ENCODE data around the gene PHAF1. TPM values are rescaled to one million over a fixed set of nuclear protein-coding genes. Genes with fewer than 3 reads are reported as not detected.

Gene PHAF1
- polyA plus RNA-seq, 4 donors: 5.9 to 13.6 (median 8.7) TPM

GRCh38 chr16:67151431-67152097 lies 41.8 kb downstream of the PHAF1 start:
- WGBS, 3 donors: 39 to 58% (median 55%) methylated on average over 8 of the region's 8 CpGs
- DNase-seq (no peak), FAIRE-seq (no peak)
- H3K4me3 ChIP-seq (ENCODE audit: low read depth in 1 of 3, low read length in 3 of 3): peak overlapping the region in 1 of 3 donors; percentile 43
- no peaks in the 10 kb centered on the region for H3K9me3 ChIP-seq (ENCODE audit: control insufficient read depth in 2 of 2, insufficient read depth in 1 of 2, low read depth in 1 of 2, low read length in 1 of 2)
- H3K27me3 ChIP-seq (ENCODE audit: control insufficient read depth in 3 of 3, insufficient read depth in 3 of 3, low read length in 3 of 3): peaks cover 0 to 69% (median 0%) of the 10 kb centered on the region in 3 donors
- peaks cover 0 to 31% (median 0%) of the 10 kb centered on the region in 3 donors for H3K4me1 ChIP-seq (ENCODE audit: control insufficient read depth in 3 of 3, insufficient read depth in 2 of 3, low read depth in 1 of 3, low read length in 2 of 3)
- H3K36me3 ChIP-seq (ENCODE audit: control insufficient read depth in 3 of 3, insufficient read depth in 2 of 3, low read depth in 1 of 3, low read length in 3 of 3): peaks cover 0 to 31% (median 5%) of the 10 kb centered on the region in 3 donors
- H3K27ac ChIP-seq (ENCODE audit: low read depth in 1 of 3, low read length in 2 of 3): peak overlapping the region in 2 of 3 donors; percentile 73 to 77

- FAIRE-seq (no peak), DNase-seq (no peak)
- Histone ChIP-seq H3K4me1 (ENCODE audit: control insufficient read depth in 3 of 3, insufficient read depth in 2 of 3, low read depth in 1 of 3, low read length in 2 of 3) (peaks cover 0 to 40% (median 3%) of the 10 kb centered on the region in 3 donors), H3K27ac (ENCODE audit: low read depth in 1 of 3, low read length in 2 of 3) (no peak overlapping the region), H3K36me3 (ENCODE audit: control insufficient read depth in 3 of 3, insufficient read depth in 2 of 3, low read depth in 1 of 3, low read length in 3 of 3) (peaks cover 0 to 3% (median 0%) of the 10 kb centered on the region in 3 donors), H3K4me3 (ENCODE audit: low read depth in 1 of 3, low read length in 3 of 3) (peak overlapping the region in 1 of 3 donors; percentile 4), H3K27me3 (ENCODE audit: control insufficient read depth in 3 of 3, insufficient read depth in 3 of 3, low read length in 3 of 3) (peaks cover 0 to 73% (median 0%) of the 10 kb centered on the region in 3 donors), H3K9me3 (ENCODE audit: control insufficient read depth in 2 of 2, insufficient read depth in 1 of 2, low read depth in 1 of 2, low read length in 1 of 2) (no peaks in the 10 kb centered on the region)
- WGBS, 3 donors: 34 to 58% (median 44%) methylated on average over 53 to 61 of the region's 61 CpGs
Measured at GRCh38 chr16:67154578-67155294, 45.0 kb downstream of the PHAF1 start.

- 10 to 12% (median 11%) methylated on average over 54 to 74 of the region's 74 CpGs for WGBS, 3 donors
- H3K27me3 ChIP-seq (ENCODE audit: control insufficient read depth in 3 of 3, insufficient read depth in 3 of 3, low read length in 3 of 3): peaks cover 0 to 70% (median 0%) of the 10 kb centered on the region in 3 donors
- peak; percentile 63 to 89 for DNase-seq
- H3K27ac ChIP-seq (ENCODE audit: low read depth in 1 of 3, low read length in 2 of 3): no peak overlapping the region
- H3K36me3 ChIP-seq (ENCODE audit: control insufficient read depth in 3 of 3, insufficient read depth in 2 of 3, low read depth in 1 of 3, low read length in 3 of 3): peaks cover 0 to 3% (median 0%) of the 10 kb centered on the region in 3 donors
- H3K4me3 ChIP-seq (ENCODE audit: low read depth in 1 of 3, low read length in 3 of 3): peak overlapping the region in 1 of 3 donors; percentile 4
- H3K9me3 ChIP-seq (ENCODE audit: control insufficient read depth in 2 of 2, insufficient read depth in 1 of 2, low read depth in 1 of 2, low read length in 1 of 2): no peaks in the 10 kb centered on the region
- peaks cover 0 to 41% (median 3%) of the 10 kb centered on the region in 3 donors for H3K4me1 ChIP-seq (ENCODE audit: control insufficient read depth in 3 of 3, insufficient read depth in 2 of 3, low read depth in 1 of 3, low read length in 2 of 3)
- FAIRE-seq: no peak
Measured at GRCh38 chr16:67155295-67156142, 45.8 kb downstream of the PHAF1 start.

GRCh38 chr16:67156143-67156844 lies 46.6 kb downstream of the PHAF1 start:
- H3K4me1 ChIP-seq (ENCODE audit: control insufficient read depth in 3 of 3, insufficient read depth in 2 of 3, low read depth in 1 of 3, low read length in 2 of 3): peaks cover 0 to 37% (median 3%) of the 10 kb centered on the region in 3 donors
- no peaks in the 10 kb centered on the region for H3K9me3 ChIP-seq (ENCODE audit: control insufficient read depth in 2 of 2, insufficient read depth in 1 of 2, low read depth in 1 of 2, low read length in 1 of 2)
- peak; percentile 41 to 50 for DNase-seq
- 30 to 63% (median 55%) methylated on average over 11 to 15 of the region's 15 CpGs for WGBS, 3 donors
- H3K27me3 ChIP-seq (ENCODE audit: control insufficient read depth in 3 of 3, insufficient read depth in 3 of 3, low read length in 3 of 3): peaks cover 0 to 66% (median 0%) of the 10 kb centered on the region in 3 donors
- peaks cover 0 to 3% (median 0%) of the 10 kb centered on the region in 3 donors for H3K36me3 ChIP-seq (ENCODE audit: control insufficient read depth in 3 of 3, insufficient read depth in 2 of 3, low read depth in 1 of 3, low read length in 3 of 3)
- H3K4me3 ChIP-seq (ENCODE audit: low read depth in 1 of 3, low read length in 3 of 3): no peak overlapping the region
- no peak for FAIRE-seq
- H3K27ac ChIP-seq (ENCODE audit: low read depth in 1 of 3, low read length in 2 of 3): no peak overlapping the region

GRCh38 chr16:67157106-67157748 lies 47.5 kb downstream of the PHAF1 start:
- H3K4me1 ChIP-seq (ENCODE audit: control insufficient read depth in 3 of 3, insufficient read depth in 2 of 3, low read depth in 1 of 3, low read length in 2 of 3): peaks cover 0 to 37% (median 3%) of the 10 kb centered on the region in 3 donors
- no peaks in the 10 kb centered on the region for H3K9me3 ChIP-seq (ENCODE audit: control insufficient read depth in 2 of 2, insufficient read depth in 1 of 2, low read depth in 1 of 2, low read length in 1 of 2)
- H3K36me3 ChIP-seq (ENCODE audit: control insufficient read depth in 3 of 3, insufficient read depth in 2 of 3, low read depth in 1 of 3, low read length in 3 of 3): peaks cover 0 to 3% (median 0%) of the 10 kb centered on the region in 3 donors
- WGBS, 3 donors: 71 to 73% (median 73%) methylated on average over 7 of the region's 7 CpGs
- peaks cover 0 to 68% (median 0%) of the 10 kb centered on the region in 3 donors for H3K27me3 ChIP-seq (ENCODE audit: control insufficient read depth in 3 of 3, insufficient read depth in 3 of 3, low read length in 3 of 3)
- DNase-seq (no peak), FAIRE-seq (no peak)
- H3K27ac ChIP-seq (ENCODE audit: low read depth in 1 of 3, low read length in 2 of 3): peak overlapping the region in 1 of 3 donors; percentile 55
- no peak overlapping the region for H3K4me3 ChIP-seq (ENCODE audit: low read depth in 1 of 3, low read length in 3 of 3)

GRCh38 chr16:67157892-67158635 lies 48.3 kb downstream of the PHAF1 start:
- 61 to 64% (median 62%) methylated on average over 7 of the region's 7 CpGs for WGBS, 3 donors
- H3K27ac ChIP-seq (ENCODE audit: low read depth in 1 of 3, low read length in 2 of 3): peak overlapping the region in 1 of 3 donors; percentile 55

More at GRCh38 chr16:67157892-67158635, 48.3 kb downstream of the PHAF1 start:
- peaks cover 0 to 71% (median 0%) of the 10 kb centered on the region in 3 donors for H3K27me3 ChIP-seq (ENCODE audit: control insufficient read depth in 3 of 3, insufficient read depth in 3 of 3, low read length in 3 of 3)
- peaks cover 4 to 42% (median 6%) of the 10 kb centered on the region in 3 donors for H3K4me1 ChIP-seq (ENCODE audit: control insufficient read depth in 3 of 3, insufficient read depth in 2 of 3, low read depth in 1 of 3, low read length in 2 of 3)
- H3K4me3 ChIP-seq (ENCODE audit: low read depth in 1 of 3, low read length in 3 of 3): no peak overlapping the region
- peaks cover 0 to 3% (median 0%) of the 10 kb centered on the region in 3 donors for H3K36me3 ChIP-seq (ENCODE audit: control insufficient read depth in 3 of 3, insufficient read depth in 2 of 3, low read depth in 1 of 3, low read length in 3 of 3)
- H3K9me3 ChIP-seq (ENCODE audit: control insufficient read depth in 2 of 2, insufficient read depth in 1 of 2, low read depth in 1 of 2, low read length in 1 of 2): no peaks in the 10 kb centered on the region
- FAIRE-seq (no peak), DNase-seq (peak in 1 of 2 donors; percentile 37)

Data from small intestine (tissue), 7 donors.